Measurements from ENCODE around the gene VPS26B. TPM values are rescaled to one million over a fixed set of nuclear protein-coding genes. Genes with fewer than 3 reads are reported as not detected.

The VPS26B gene
- total RNA-seq, 1 donor from 2014 or later = 26.9 TPM

DNA sequence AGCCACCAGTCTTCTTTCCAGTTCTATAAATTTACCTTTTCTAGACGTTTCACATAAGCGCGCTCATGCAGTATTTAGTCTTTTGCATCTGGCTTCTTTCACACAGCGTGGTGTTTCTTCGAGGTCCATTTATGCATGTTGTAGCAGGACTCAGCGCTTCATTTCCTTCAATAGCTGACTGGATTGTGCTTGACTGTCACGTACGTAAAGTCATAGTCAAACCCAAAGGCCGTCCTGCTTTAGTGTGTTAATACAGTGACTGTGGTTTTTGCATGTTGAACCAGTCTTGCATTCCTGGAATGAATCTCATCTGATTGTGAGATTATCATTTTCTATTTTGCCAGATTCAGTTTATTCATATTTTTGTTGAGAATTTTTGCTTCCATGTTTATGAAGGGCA, 70.2 kb downstream of the VPS26B start:
- TF ChIP-seq, protein P1, sequence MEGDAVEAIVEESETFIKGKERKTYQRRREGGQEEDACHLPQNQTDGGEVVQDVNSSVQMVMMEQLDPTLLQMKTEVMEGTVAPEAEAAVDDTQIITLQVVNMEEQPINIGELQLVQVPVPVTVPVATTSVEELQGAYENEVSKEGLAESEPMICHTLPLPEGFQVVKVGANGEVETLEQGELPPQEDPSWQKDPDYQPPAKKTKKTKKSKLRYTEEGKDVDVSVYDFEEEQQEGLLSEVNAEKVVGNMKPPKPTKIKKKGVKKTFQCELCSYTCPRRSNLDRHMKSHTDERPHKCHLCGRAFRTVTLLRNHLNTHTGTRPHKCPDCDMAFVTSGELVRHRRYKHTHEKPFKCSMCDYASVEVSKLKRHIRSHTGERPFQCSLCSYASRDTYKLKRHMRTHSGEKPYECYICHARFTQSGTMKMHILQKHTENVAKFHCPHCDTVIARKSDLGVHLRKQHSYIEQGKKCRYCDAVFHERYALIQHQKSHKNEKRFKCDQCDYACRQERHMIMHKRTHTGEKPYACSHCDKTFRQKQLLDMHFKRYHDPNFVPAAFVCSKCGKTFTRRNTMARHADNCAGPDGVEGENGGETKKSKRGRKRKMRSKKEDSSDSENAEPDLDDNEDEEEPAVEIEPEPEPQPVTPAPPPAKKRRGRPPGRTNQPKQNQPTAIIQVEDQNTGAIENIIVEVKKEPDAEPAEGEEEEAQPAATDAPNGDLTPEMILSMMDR (IDR thresholded peaks at IDR 0.05; ENCODE audit: insufficient read depth, low read length, poor library complexity, severe bottlenecking) = no peak
- Histone ChIP-seq H3K27me3 (ENCODE audit: control insufficient read depth, insufficient read depth, low read length) (no peaks in the 10 kb centered on the region), H3K36me3 (ENCODE audit: control insufficient read depth, insufficient read depth, low read length) (no peaks in the 10 kb centered on the region), H3K4me3 (ENCODE audit: low read depth, low read length) (no peak overlapping the region)
- no peak for DNase-seq (ENCODE audit: low read depth)

Other genes starting within 250 kb of the VPS26B start
- 24.6 and 28.0 TPM in 2 replicates for gene JAM3, start 155.6 kb upstream of the VPS26B start, total RNA-seq
- gene NCAPD3, start 704 bp upstream of the VPS26B start, total RNA-seq = 9.7 and 18.6 TPM in 2 replicates
- gene THYN1, start 28.7 kb downstream of the VPS26B start, total RNA-seq = 77.1 and 89.4 TPM in 2 replicates
- 20.0 and 20.4 TPM in 2 replicates for gene ACAD8, start 28.9 kb downstream of the VPS26B start, total RNA-seq
- gene GLB1L3, start 51.7 kb downstream of the VPS26B start, total RNA-seq = 0.75 and 1.2 TPM in 2 replicates
- 14.8 and 16.3 TPM in 2 replicates for gene GLB1L2, start 107.3 kb downstream of the VPS26B start, total RNA-seq
- 0.48 and 0.71 TPM in 2 replicates for gene B3GAT1, start 187.6 kb downstream of the VPS26B start, total RNA-seq